HG02642 (cell line): Measurements from ENCODE around the gene RIC8B.
"Not testable (repeated sequence)": the region's sequence is repeated elsewhere in the genome, so short reads cannot be mapped to it uniquely, and the experiment has no call there.

Source experiments
- ATAC-seq: cut with Tn5 transposase; IDR thresholded peaks from one replicate; pipeline ENCODE4 v1.9.1; 2021; ENCODE audit warnings: mild to moderate bottlenecking; ENCODE audit not compliant: unreplicated experiment, poor library complexity

Gene RIC8B

DNA sequence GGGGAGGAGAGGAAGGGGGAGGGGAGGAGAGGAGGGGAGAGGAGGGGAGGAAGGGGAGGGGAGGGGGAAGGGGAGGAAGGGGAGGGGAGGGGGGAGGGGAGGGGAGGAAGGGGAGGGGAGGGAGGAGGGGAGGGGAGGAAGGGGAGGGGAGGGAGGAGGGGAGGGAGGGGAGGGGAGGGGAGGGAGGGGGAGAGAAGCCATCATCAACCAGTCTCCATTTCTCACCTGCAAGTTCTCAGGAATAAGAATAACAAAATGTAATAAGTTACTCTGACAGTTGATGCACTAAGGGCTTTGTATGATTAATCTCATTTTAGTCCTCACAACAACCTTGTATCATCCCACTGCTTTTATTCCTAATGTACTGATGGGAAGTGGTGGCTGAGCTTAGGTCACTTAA, 122.1 kb downstream of the RIC8B start:
- no peak for ATAC-seq

DNA sequence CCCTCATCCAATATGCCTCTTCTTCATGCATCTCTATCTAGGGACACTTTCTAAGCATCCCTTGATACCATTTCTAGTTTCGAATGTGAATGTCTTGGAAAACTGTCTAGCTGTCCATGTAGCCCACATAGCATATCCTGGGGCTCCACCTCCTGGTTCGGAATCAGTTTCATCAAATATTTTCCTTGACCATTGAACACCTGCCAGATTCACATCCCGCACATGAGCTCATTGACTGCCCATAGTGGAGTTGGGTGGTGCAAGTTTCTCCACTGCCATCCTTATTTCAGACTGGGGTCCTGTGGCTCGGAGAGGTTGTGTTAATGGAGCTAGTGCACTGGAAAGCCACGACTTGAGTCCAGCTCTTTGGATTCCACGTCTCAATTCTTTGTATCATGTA, 122.6 kb downstream of the RIC8B start:
- no peak for ATAC-seq

DNA sequence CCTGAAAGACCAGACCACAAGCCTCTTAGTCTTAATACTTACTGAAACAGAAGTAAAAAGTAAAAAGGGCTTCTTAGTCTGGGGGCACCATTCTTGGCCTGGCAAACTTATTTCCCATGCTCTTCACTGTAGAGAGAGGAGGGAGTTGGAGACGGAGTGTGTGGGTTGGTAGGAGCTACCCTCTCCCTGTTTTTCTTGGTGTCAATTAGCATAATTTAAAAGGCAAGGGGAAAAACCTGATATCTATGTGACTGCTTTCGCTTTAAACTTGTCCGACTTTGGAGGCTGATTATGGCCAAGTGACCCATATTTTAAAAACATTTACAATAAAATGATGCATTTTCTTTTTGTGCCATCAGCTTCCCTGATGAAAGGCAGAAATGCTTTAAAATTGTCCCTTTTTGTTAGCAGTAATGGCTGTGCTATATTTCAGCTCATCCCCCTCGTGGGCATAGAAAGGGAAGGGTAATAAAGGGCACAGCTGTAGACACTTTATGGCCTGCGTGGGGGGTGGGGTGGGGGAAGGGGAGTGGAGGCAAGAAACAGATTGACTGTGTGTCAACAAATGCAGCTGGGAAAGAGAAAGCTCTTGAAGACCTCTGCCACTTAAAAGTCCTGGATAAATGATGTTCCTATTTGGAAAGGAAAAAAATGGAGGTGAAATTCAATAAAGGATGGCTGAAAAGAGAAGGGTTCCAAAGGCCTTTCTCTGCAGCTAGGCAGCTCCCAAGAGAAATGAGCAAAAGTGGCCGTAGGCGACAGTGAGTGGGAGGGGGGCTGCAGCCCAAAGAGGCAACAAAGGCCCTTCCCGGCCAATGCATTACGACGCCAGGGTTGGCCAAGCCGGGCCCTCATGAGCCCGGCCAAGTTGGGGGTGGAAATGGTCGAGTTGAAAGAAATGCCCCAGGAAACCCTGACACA, 123.8 kb downstream of the RIC8B start:
- no peak for ATAC-seq

DNA sequence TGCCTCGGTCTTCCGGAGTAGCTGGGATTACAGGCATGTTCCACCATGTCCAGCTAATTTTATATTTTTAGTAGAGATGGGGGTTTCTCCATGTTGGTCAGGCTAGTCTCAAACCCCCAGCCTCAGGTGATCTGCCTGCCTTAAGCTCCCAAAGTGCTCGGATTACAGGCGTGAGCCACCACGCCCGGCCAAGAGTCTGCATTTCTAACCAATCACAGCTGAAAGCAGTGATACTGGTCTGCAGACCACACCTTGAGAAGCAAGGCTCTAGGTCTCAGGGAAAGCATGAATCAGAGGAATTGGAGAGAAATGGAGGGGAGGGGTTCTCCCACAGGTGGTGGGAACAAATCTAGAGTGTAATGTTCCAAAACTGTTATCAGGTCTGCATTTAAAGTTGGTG, 126.1 kb downstream of the RIC8B start:
- no peak for ATAC-seq

DNA sequence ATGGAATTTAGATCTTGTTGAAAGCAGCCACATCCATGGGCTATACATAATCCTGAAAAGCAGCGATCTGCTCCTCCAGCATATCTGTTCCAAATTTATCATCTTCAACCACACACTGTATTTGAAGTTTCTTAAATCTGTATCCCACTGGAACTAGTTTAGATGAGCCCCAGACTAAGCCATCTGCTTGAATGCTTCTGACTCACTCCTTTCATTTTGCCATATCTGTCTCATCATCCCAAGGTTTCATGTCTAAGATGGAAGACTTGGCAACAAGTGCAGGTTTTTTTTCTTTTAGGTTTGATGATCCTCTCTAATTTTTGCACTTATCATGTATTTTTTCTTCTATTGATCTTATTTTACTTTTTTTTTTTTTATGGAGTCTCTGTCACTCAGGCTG, 126.8 kb downstream of the RIC8B start:
- ATAC-seq: no peak

DNA sequence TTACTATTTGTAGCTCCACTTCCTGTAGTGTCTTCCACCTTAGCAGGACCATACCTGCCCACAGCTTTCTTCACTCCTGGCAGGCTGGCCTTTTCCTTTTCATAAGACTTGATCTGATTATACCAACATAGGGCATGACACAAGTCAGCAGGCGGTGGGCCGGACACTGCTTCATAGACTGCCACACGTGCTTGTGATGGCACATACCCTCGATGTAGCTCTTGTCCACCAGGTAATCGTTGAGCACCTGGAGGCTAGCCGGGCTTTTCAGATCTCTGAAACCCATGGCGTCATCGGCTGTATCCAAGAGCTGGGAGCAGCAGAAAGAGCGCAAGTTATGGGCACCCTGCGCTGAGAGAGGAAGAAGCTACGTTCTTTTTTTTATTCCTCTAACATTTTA, 127.6 kb downstream of the RIC8B start:
- no peak for ATAC-seq

DNA sequence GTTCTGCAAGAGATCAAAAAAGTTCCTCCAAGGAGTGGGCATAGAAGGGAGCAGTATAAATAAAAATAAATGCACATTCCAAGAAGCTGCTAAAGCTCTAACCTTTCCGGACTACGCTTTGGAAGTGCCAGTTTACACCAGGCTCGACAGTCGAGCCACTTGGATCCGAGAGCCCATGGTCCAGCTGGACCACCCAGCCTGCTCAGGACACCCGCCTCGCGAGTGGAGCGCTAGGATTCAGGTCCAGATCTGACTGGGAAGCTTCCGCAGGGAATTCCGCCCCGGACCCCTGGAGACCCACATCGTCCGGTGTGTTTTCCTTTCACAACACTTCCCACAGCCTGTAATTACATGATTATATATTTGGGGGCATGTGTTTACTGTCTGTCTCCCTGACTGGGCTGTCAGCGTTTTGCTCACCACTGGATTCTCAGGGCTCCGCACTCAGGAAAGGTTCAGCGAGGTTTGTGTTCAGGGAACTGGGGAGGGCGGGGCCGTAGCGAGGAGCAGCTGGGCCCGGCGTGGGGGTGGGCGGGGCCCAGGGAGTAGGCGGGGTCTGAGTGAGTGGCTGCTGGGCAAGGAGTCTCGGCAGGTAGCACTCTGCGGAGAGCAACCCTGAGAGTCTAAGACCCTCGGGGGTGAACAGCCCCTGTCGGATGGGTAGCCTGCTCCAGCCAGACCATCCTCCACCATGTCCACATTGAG, 128.9 kb downstream of the RIC8B start:
- ATAC-seq: peak; percentile 85

DNA sequence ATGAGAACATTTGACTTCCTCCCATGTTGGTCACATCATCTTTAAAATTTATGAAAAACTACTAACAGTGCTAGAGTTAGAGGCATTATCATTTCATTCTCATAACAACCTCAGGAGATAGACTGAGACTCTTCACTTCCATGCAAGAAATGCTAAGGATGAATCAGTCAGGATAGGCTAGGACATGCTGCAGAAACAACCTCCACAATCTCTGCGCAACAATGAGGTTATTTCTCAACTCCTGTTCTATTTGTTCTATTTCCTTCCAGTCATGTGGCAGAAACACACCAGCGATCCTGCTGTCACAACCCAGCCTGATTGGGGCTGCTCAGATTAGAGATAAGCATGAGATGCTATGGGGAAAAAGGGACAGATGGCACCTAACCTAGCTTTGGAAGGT, 132.2 kb downstream of the RIC8B start:
- no peak for ATAC-seq

DNA sequence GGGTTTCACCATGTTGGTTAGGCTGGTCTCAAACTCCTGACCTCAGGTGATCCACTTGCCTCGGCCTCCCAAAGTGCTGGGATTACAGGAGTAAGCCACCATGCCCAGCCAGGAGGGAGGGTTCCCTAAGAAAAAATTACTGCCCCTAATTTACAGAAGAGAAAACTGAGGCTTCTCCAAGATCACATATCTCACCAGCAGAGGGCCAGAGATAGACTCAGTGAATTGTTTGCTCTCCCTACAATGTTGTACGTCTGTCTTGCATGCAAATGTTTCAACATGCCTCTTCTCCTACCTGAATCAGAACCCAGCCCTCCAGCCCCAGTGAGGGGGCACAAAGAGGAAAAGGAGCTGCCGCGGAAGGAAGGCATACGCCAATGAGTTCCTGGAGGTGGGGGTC, 132.9 kb downstream of the RIC8B start:
- ATAC-seq: no peak

DNA sequence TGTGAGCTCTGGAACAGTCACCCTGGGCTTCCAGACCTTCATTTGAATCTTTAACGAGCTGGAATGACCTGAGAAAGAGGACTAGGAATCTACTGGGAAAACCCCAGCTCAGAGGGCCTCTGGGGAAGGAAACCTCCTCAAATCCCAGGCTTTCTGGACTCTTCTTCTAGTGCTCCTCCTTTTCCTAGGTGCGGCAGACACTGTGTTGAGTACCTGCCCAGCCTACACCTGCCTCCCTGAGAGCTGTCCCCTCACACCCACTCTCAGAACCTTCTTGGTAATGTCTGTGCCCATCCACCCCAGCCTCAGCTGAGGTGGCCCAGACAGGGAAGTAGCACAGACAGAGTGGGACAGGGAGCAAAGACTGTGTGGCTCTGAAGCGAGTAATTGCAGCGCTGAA, 133.4 kb downstream of the RIC8B start:
- no peak for ATAC-seq

DNA sequence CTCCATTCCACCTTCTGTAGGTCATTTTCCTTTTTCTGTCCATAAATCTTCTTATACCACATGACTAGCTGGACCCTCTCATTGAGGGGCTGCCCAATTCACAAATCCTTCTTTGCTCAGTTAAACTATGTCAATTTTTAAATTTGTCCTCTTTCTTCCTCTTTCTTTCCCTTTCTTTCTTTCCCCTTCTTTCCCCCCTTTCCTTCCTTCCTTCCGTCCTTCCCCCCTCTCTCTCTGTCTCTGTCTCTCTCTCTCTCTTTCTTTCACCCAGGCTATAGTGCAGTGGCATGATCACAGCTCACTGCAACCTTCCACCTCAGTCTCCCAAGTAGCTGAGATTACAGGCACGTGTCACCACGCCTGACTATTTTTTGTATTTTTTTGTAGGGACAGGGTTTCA, 134.1 kb downstream of the RIC8B start:
- no peak for ATAC-seq

DNA sequence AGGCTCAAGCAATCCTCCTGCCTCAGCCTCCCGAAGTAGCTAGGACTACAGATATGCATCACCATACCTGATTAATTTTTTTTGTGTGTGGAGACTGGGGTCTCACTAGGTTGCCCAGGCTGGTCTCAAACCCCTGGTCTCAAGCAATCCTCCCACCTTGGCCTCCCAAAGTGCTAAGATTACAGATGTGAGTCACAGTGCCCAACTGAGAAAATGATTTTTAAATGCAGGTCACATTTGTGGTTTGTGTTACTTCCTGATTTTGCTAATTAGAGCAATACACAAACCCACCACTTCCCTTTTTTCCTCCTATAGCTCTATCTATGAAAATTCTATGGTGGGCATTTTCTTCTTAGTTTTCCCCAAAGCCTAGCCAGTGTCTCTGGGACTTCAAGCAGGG, 135.7 kb downstream of the RIC8B start:
- ATAC-seq: peak; percentile 60

DNA sequence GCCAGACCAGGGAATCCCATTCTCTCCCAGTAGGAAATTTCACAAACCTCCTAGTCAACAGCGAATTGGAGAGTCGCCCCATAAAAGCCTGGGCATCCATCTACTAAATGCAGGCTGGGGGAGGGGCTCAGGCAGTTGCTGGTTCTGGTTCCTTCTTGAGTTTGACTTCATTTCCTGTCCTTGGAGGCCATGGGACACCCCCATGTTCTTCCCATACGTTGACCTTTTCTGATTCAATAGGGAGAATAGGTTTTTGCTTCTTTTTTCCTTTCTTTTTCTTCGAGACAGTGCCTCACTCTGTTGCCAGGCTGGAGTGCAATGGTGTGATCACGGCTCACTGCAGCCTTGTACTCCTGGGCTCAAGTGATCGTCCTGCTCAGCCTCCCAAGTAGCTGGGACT, 137.1 kb downstream of the RIC8B start:
- no peak for ATAC-seq

DNA sequence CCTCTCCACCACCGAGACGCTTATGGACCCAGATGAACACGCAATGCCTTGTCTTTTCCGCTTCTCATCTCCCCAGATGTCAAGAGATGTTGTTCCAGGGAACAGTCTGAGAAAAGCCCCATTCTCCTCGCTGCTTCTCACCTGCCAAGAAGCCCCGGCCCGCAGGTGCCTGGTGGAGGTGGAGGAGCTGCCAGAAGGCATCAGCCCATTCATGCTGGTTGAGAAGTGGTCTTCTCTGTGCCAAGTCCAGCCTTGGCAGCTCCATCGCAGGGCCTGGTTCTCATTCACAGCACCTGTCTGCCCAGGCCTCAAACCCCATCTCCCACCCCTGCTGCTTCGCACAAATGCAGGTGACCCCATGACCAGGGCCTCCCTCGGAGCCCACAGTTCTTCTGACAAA, 139.0 kb downstream of the RIC8B start:
- no peak for ATAC-seq

DNA sequence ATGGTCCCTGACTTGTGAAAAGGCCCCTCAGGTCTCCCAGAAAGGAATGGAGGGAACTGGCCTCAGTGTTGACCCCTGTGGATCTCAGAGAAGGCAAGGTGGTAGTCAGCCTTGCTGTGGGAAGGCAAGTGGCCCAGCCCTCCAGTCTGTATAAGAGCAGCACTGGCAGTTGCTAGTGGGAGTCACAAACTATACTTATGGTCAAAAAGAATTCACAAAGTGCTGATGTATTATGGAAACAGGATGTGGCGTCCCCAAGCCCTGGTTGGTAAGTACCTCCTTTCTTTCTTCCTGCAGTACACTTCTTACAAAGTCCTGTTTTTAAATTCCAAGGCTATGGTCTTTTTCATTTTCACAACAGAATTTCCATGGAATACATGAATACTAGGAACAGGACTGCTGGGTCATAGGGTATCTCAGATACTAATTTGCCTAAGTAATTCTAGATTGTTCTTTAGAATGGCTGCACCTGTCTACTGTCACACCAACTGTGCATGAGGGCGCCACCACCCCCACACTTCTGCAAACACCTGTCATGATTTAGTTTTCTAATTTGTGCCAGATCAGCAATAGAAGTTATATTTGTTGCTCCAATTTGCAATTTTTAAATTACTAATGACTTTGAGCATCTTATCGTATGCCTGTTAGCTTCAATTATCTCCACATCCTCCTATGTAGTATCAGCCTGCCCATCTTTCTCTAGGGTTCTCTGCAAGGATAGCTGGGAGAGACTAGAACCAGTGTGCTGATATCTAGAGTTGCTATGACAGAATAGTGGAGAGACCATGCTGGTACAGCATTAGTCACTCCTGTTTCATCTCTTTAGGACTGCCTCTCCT, 140.5 kb downstream of the RIC8B start:
- ATAC-seq: peak; percentile 59

DNA sequence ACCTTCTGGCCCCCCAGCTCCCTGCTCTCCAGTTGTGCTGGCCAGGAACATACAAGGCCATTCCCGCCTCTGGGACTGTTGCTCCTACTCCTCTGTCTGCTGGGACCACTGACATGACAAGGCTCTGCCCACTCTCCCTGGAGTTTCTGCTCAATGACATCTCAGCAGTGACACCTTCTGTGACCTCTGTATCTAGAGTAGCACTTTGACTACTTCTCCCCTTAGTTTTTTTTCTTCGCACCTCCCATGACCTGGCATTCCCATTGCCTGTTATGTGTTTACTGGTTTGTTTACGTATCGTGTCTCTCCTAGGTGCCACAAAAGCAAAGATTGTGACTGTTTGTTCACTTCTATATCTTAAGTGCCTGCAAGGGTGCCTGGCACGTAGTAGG, 141.1 kb downstream of the RIC8B start:
- ATAC-seq: no peak

DNA sequence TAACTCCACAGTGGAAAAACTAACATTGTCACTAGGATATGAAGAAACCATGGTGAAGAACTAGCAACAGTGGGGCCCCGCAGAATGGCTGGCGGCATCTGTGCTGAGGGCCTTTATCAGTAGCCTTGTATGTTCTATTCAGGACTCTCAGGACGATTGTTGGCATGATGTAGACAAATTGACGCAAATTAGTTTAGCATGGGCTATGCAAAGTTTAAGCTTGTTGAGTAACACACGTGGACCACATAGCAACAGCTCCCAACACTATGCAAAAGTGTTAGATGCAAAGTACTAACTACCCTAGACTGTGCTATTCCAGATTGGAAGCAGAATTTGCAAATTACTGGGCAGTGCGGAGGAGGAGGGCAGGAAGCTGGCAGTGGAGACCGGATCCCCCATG, 143.0 kb downstream of the RIC8B start:
- ATAC-seq: no peak

DNA sequence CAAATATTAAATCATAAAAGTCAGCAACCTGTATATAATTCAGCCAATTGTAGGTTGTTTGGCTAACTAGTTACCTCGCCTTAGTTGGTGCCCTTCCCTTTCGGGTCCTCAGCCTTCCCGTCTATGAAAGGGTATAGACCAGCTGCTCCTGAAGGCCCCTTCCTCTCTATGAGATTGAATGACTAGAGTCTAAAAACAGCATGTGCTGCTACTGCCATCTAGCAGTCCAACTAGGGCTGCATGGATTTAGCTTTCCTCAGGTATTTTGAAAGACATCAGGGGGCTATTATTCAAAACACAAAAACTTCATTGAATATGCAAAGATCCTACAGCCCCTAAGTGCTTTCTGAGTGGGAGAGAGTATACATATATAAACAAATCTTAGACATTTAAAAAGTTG, 144.3 kb downstream of the RIC8B start:
- no peak for ATAC-seq

DNA sequence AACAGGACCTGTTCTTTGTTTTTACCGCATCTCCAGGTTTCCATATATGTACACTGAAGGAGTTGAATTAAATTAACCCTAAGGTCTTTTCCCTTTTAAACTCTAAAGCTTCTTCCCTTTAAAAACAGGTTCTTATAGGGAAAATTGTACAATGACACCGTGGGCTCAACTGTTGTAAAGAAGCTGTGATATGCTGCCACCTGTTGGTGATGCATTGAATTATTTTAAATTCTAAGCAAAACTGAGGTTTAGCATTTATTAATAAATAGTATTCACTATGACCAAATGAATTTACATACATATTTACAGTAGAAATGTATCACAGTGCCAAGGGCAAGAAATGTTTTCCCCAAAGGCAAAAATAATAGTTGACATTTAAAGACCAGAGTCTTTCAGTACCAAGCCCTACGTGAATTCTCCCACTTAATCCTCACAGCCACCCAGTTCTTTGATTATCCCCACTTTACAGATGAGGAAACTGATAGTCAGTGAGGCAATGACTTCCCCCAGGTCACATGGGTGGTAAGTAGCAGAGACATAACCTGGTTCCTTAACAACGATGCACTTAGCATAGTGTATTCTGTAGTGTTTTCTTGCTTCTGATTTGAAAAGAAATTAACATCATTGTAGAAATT, 145.5 kb downstream of the RIC8B start:
- no peak for ATAC-seq

DNA sequence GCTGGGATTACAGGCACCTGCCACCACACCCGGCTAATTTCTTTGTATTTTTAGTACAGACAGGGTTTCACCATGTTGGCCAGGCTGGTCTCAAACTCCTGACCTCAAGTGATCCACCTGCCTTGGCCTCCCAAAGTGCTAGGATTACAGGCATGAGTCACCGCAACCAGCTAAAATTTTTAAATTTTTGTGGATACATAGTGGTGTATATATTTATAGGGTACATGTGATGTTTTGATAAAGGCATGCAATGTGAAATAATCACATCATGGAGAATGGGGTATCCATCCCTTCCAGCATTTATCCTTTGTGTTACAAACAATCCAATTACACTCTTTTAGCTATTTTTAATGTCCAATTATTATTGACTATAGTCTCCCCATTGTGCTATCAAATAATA, 147.5 kb downstream of the RIC8B start:
- ATAC-seq: not testable (repeated sequence)
